Right renal cortex interstitium (tissue), 3 donors: ENCODE data around the gene TCF12. TPM values are rescaled to one million over a fixed set of nuclear protein-coding genes. Genes with fewer than 3 reads are reported as not detected.

ENCODE experiments used
- DNase-seq, 3 donors: peaks; one replicate each; pipeline ENCODE4 v3.0.0-alpha.2; 2013; ENCODE audit warnings: low read depth in 3 of 3, low spot score in 2 of 3
- polyA plus RNA-seq, 3 donors: library from polyadenylated mRNA; unstranded; fragments of 120-200 nt; gene quantifications; one replicate each; pipeline ENCODE4 v1.2.1, GENCODE V29; 2013; ENCODE audit not compliant: insufficient read length in 3 of 3

Gene TCF12
- polyA plus RNA-seq, 3 donors = 183 to 198 (median 198) TPM

GRCh38 chr15:57234156-57234555, 315.7 kb downstream of the TCF12 start:
- no peak for DNase-seq

- DNase-seq = no peak
Observed at GRCh38 chr15:57235186-57235585, 316.7 kb downstream of the TCF12 start.

GRCh38 chr15:57235873-57236272, 317.4 kb downstream of the TCF12 start:
- peak in 2 of 3 donors; percentile 69 to 74 for DNase-seq

GRCh38 chr15:57236561-57237300, 318.3 kb downstream of the TCF12 start:
- no peak for DNase-seq

- no peak for DNase-seq
Observed at GRCh38 chr15:57237301-57237642, 318.8 kb downstream of the TCF12 start.

- no peak for DNase-seq
Observed at GRCh38 chr15:57237676-57238075, 319.2 kb downstream of the TCF12 start.

GRCh38 chr15:57245130-57245529, 326.7 kb downstream of the TCF12 start:
- DNase-seq = no peak

GRCh38 chr15:57245714-57246113, 327.3 kb downstream of the TCF12 start:
- no peak for DNase-seq

GRCh38 chr15:57248074-57248473, 329.6 kb downstream of the TCF12 start:
- DNase-seq = no peak

GRCh38 chr15:57251308-57251707, 332.9 kb downstream of the TCF12 start:
- DNase-seq = no peak

GRCh38 chr15:57251941-57252340, 333.5 kb downstream of the TCF12 start:
- DNase-seq = no peak

- DNase-seq = no peak
Observed at GRCh38 chr15:57253082-57253481, 334.6 kb downstream of the TCF12 start.

GRCh38 chr15:57253500-57253899, 335.1 kb downstream of the TCF12 start:
- no peak for DNase-seq

- no peak for DNase-seq
Observed at GRCh38 chr15:57255751-57256341, 337.4 kb downstream of the TCF12 start.

GRCh38 chr15:57256939-57257338, 338.5 kb downstream of the TCF12 start:
- DNase-seq = no peak

GRCh38 chr15:57259568-57260040, 341.2 kb downstream of the TCF12 start:
- DNase-seq = peak; percentile 56 to 65 (median 63)

- no peak for DNase-seq
Observed at GRCh38 chr15:57263520-57263919, 345.1 kb downstream of the TCF12 start.

GRCh38 chr15:57272771-57273357, 354.4 kb downstream of the TCF12 start:
- DNase-seq = no peak

- no peak for DNase-seq
Observed at GRCh38 chr15:57273402-57273801, 355.0 kb downstream of the TCF12 start.

- DNase-seq = no peak
Observed at GRCh38 chr15:57278439-57278838, 360.0 kb downstream of the TCF12 start.

- no peak for DNase-seq
Observed at GRCh38 chr15:57280464-57280863, 362.0 kb downstream of the TCF12 start.

- DNase-seq = no peak
Observed at GRCh38 chr15:57281321-57281720, 362.9 kb downstream of the TCF12 start.
